ENCODE data around the gene KIRREL3.

DNA sequence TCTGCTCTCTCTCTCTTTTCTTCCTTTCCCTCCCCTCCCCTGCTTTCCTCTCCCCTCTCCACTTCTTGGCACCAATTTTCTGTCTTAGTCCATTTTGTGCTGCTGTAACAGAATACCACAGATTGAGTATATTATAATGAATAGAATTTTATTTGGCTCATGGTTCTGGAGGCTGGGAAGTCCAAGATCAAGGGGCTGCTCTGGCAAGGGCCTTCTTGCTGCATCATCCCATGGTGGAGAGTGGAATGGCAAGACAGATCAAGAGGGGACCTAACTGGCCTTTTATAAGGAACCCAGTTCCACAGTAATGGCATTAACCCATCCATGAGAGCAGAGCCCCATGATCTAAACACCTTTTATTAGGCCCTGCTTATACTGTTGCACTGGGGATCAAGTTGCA is 600.6 kb downstream of the KIRREL3 start:
- TF ChIP-seq, protein P1, sequence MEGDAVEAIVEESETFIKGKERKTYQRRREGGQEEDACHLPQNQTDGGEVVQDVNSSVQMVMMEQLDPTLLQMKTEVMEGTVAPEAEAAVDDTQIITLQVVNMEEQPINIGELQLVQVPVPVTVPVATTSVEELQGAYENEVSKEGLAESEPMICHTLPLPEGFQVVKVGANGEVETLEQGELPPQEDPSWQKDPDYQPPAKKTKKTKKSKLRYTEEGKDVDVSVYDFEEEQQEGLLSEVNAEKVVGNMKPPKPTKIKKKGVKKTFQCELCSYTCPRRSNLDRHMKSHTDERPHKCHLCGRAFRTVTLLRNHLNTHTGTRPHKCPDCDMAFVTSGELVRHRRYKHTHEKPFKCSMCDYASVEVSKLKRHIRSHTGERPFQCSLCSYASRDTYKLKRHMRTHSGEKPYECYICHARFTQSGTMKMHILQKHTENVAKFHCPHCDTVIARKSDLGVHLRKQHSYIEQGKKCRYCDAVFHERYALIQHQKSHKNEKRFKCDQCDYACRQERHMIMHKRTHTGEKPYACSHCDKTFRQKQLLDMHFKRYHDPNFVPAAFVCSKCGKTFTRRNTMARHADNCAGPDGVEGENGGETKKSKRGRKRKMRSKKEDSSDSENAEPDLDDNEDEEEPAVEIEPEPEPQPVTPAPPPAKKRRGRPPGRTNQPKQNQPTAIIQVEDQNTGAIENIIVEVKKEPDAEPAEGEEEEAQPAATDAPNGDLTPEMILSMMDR (conservative IDR thresholded peaks at IDR 0.05), result no peak
- no peak for TF ChIP-seq EZH2 (IDR thresholded peaks at IDR 0.05; ENCODE audit: low read depth)
